ENCODE results near the gene FAM43A. TPM values are rescaled to one million over a fixed set of nuclear protein-coding genes. Genes with fewer than 3 reads are reported as not detected.

Gene FAM43A
- total RNA-seq, 1 donor from 2014 or later, result 27.2 TPM

DNA sequence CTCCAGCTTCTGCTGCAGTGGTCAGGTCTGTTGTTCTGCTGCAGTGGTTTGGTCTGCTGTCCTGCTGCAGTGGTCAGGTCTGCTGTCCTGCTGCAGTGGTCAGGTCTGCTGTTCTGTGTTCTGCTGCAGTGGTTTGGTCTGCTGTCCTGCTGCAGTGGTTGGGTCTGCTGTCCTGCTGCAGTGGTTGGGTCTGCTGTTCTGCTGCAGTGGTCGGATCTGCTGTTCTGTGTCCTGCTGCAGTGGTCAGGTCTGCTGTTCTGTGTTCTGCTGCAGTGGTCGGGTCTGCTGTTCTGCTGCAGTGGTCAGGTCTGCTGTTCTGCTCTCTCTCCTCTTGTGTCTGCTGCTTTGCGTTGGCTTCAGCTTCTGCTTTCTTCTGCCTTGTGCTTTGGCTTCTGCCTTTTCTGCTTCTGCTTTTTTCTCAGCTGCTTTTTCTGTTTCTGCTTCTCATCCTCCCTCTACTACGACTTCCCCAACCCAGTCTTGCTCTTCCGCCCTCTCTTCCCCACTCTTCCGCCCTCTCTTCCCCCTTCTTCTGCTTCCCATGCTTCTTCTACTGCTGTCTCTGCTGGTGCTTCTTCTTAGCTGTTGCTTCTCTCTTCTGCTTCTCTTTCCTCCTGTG, 50.7 kb downstream of the FAM43A start:
- Mint-ChIP-seq H3K36me3 (ENCODE audit: low read depth) (no peaks in the 10 kb centered on the region), H3K4me3 (no peak overlapping the region), H3K27me3 (peaks cover 4% of the 10 kb centered on the region), H3K4me1 (peaks cover 50% of the 10 kb centered on the region), H3K9me3 (peaks cover 2% of the 10 kb centered on the region), H3K27ac (no peak overlapping the region)
- DNase-seq (no peak), ATAC-seq (ENCODE audit: low read depth) (peak; percentile 63)
- intact Hi-C loops (cut with micrococcal nuclease), result loop anchor here (2.0 kb wide), 1 partner anchor 412 kb away; no protein-coding TSS in a partner anchor
- TF ChIP-seq, protein P1, sequence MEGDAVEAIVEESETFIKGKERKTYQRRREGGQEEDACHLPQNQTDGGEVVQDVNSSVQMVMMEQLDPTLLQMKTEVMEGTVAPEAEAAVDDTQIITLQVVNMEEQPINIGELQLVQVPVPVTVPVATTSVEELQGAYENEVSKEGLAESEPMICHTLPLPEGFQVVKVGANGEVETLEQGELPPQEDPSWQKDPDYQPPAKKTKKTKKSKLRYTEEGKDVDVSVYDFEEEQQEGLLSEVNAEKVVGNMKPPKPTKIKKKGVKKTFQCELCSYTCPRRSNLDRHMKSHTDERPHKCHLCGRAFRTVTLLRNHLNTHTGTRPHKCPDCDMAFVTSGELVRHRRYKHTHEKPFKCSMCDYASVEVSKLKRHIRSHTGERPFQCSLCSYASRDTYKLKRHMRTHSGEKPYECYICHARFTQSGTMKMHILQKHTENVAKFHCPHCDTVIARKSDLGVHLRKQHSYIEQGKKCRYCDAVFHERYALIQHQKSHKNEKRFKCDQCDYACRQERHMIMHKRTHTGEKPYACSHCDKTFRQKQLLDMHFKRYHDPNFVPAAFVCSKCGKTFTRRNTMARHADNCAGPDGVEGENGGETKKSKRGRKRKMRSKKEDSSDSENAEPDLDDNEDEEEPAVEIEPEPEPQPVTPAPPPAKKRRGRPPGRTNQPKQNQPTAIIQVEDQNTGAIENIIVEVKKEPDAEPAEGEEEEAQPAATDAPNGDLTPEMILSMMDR (IDR thresholded peaks at IDR 0.05), result no peak
- POLR2A ChIA-PET, result interaction anchor here (0.6 to 4.9 kb wide), 14 partner anchors 11 to 1920 kb away, joined by 3 to 83 read pairs (median 4); partner anchors contain the start of genes FAM43A, LSG1 and XXYLT1
- CTCF ChIA-PET, result interaction anchor here (0.7 to 3.3 kb wide), 5 partner anchors 47 to 535 kb away, joined by 3 to 18 read pairs (median 3); partner anchors contain the start of gene XXYLT1

DNA sequence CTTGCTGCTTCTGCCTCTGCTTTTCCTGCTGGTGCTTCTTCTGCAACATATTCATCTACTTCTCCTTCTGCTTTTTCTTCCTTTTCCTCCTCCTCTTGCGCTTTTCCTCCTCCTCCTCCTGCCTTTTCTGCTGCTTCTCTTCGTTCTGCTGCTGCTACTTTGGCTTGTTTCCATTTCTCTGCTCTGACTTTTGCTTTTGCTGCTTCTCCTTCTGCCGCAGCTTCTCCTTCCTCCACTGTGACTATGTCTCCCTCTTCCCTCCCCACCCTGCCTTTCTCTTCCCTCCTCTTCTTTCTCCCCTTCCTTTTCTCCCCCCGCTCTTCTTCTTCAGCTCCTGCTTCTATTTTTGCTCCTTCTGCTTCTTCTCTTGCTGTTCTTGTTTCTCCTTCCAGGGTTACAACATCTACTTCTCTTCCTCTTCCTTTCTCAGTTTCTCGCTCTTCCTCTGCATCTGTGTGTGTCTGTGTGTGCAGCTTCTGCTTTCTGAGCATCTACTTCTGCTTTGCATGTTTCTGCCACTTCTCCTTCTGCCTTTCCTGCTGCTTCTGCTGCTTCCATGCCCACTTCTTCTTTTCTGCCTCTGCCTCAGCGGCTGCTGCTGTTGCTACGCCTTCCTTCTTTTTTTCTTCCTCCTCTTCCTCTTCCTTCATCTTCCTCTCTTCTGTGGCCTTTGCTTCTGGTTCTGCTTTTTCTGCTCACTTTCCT, 51.4 kb downstream of the FAM43A start:
- TF ChIP-seq, protein P1 (IDR thresholded peaks at IDR 0.05), result no peak
- no peak overlapping the region for H3K27ac Mint-ChIP-seq
- H3K4me3 Mint-ChIP-seq, result no peak overlapping the region
- ChIA-PET POLR2A (interaction anchor here (0.5 to 4.9 kb wide), 16 partner anchors 10 to 1920 kb away, joined by 3 to 83 read pairs (median 4); partner anchors contain the start of genes FAM43A, LSG1 and XXYLT1), CTCF (interaction anchor here (1.1 to 3.3 kb wide), 5 partner anchors 46 to 534 kb away, joined by 3 to 18 read pairs (median 3); partner anchors contain the start of gene XXYLT1)
- H3K27me3 Mint-ChIP-seq, result peaks cover 2% of the 10 kb centered on the region
- intact Hi-C loops (cut with micrococcal nuclease), result loop anchor here (1.0 to 2.0 kb wide), 6 partner anchors 32 to 522 kb away; no protein-coding TSS in a partner anchor
- H3K36me3 Mint-ChIP-seq (ENCODE audit: low read depth), result no peaks in the 10 kb centered on the region
- peak; percentile 36 for DNase-seq
- peaks cover 2% of the 10 kb centered on the region for H3K9me3 Mint-ChIP-seq
- peak; percentile 83 for ATAC-seq (ENCODE audit: low read depth)
- peaks cover 45% of the 10 kb centered on the region for H3K4me1 Mint-ChIP-seq

Other genes starting within 250 kb of the FAM43A start
- 79.8 and 91.9 TPM in 2 replicates for gene ATP13A3, start 198.9 kb upstream of the FAM43A start, total RNA-seq
- 3.3 and 3.5 TPM in 2 replicates for gene TMEM44, start 52.5 kb upstream of the FAM43A start, total RNA-seq
- 55.1 and 55.4 TPM in 2 replicates for gene LSG1, start 13.7 kb upstream of the FAM43A start, total RNA-seq